Measurements from ENCODE around the gene SIX3.

Gene SIX3

GRCh38 chr2:44952143-44952805 lies 10.8 kb downstream of the SIX3 start:
- H3K4me3 ChIP-seq (ENCODE audit: control insufficient read depth, low read depth, low read length), result peak overlapping the region; percentile 34
- peak; percentile 61 for TF ChIP-seq CTCF (conservative IDR thresholded peaks at IDR 0.05; ENCODE audit: control insufficient read depth, insufficient read depth, low read depth, low read length)
- DNase-seq (ENCODE audit: low read depth), result peak; percentile 68

GRCh38 chr2:44952806-44953498 lies 11.4 kb downstream of the SIX3 start:
- peak overlapping the region; percentile 34 for H3K4me3 ChIP-seq (ENCODE audit: control insufficient read depth, low read depth, low read length)
- no peak for DNase-seq (ENCODE audit: low read depth)
- TF ChIP-seq CTCF (conservative IDR thresholded peaks at IDR 0.05; ENCODE audit: control insufficient read depth, insufficient read depth, low read depth, low read length), result no peak

- TF ChIP-seq CTCF (conservative IDR thresholded peaks at IDR 0.05; ENCODE audit: control insufficient read depth, insufficient read depth, low read depth, low read length), result no peak
- no peak for DNase-seq (ENCODE audit: low read depth)
These were observed 12.0 kb downstream of the SIX3 start for GRCh38 chr2:44953499-44953883.

GRCh38 chr2:44954447-44954888 lies 13.0 kb downstream of the SIX3 start:
- DNase-seq (ENCODE audit: low read depth), result no peak
- H3K4me3 ChIP-seq (ENCODE audit: control insufficient read depth, low read depth, low read length), result no peak overlapping the region
- no peak for TF ChIP-seq CTCF (conservative IDR thresholded peaks at IDR 0.05; ENCODE audit: control insufficient read depth, insufficient read depth, low read depth, low read length)

More at GRCh38 chr2:44953499-44953883, 12.0 kb downstream of the SIX3 start:
- no peak overlapping the region for H3K4me3 ChIP-seq (ENCODE audit: control insufficient read depth, low read depth, low read length)

- H3K4me3 ChIP-seq (ENCODE audit: control insufficient read depth, low read depth, low read length), result peak overlapping the region; percentile 28
- no peak for DNase-seq (ENCODE audit: low read depth)
- no peak for TF ChIP-seq CTCF (conservative IDR thresholded peaks at IDR 0.05; ENCODE audit: control insufficient read depth, insufficient read depth, low read depth, low read length)
These were observed 13.5 kb downstream of the SIX3 start for GRCh38 chr2:44954889-44955592.

- peak overlapping the region; percentile 28 for H3K4me3 ChIP-seq (ENCODE audit: control insufficient read depth, low read depth, low read length)
- TF ChIP-seq CTCF (conservative IDR thresholded peaks at IDR 0.05; ENCODE audit: control insufficient read depth, insufficient read depth, low read depth, low read length), result peak; percentile 74
- peak; percentile 72 for DNase-seq (ENCODE audit: low read depth)
These were observed 14.3 kb downstream of the SIX3 start for GRCh38 chr2:44955593-44956392.

All from fibroblast of mammary gland (primary cell).